ENCODE data around the gene PRORP.

- TF ChIP-seq ETS1 (IDR thresholded peaks at IDR 0.05) = no peak
- TF ChIP-seq CREB1 (CRISPR knock-in tag; IDR thresholded peaks at IDR 0.05; ENCODE audit: low read depth) = no peak
- no peak for TF ChIP-seq CTCF (conservative IDR thresholded peaks at IDR 0.05; ENCODE audit: low read depth in 2 of 2)
- TF ChIP-seq EZH2phosphoT487 (IDR thresholded peaks at IDR 0.05; ENCODE audit: unreplicated experiment) = no peak
Measured at GRCh38 chr14:35088514-35088913, 33.8 kb upstream of the PRORP start.
